GOT3 (cell line): ENCODE data around the gene IL15.
"Not testable (repeated sequence)": the region's sequence is repeated elsewhere in the genome, so short reads cannot be mapped to it uniquely, and the experiment has no call there.

Experiments used
- DNase-seq: peaks from one replicate; lab custom pipeline; 2025; ENCODE audit warnings: mixed read lengths; lab: John Stamatoyannopoulos, UW

IL15 gene

GRCh38 chr4:141646969-141647368, 10.6 kb downstream of the IL15 start:
- DNase-seq: no peak

- no peak for DNase-seq
Measured at GRCh38 chr4:141647966-141648365, 11.6 kb downstream of the IL15 start.

- DNase-seq: no peak
Measured at GRCh38 chr4:141652161-141652778, 15.9 kb downstream of the IL15 start.

GRCh38 chr4:141654098-141654497, 17.7 kb downstream of the IL15 start:
- DNase-seq: no peak

DNA sequence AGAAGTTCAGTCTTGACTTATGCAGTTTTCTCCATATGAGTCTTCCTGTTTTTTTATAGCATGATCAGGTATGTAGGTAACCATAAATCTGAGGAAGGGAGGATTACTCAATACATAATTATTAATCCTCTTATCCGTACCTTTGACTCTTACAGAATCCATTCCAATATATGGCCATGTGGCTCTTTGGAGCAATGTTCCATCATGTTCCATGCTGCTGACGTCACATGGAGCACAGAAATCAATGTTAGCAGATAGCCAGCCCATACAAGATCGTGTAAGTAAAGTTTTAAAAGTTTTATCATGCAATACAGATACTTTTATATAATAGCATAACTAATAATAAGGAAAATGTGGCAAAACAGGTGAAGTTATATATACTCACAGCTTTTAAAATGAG, 19.6 kb downstream of the IL15 start:
- no peak for DNase-seq

GRCh38 chr4:141657550-141658250, 21.3 kb downstream of the IL15 start:
- no peak for DNase-seq

DNA sequence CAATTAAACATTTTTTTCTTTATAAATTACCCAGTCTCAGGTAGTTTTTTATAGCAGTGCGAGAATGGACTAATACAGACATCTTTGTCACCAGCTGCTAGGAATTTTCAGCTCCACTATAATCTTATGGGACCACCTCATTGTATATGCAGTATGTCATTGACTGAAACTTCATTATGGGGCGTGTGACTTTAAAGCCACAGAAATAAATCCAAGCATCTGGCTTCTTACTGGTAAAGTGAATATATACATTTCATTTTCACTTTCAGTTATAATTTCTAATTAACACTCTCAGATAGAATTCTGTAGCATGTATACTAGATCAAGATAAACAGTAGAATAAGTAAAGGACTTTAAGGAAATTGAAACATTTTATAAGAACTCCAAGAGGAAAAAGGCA, 21.9 kb downstream of the IL15 start:
- DNase-seq: no peak

DNA sequence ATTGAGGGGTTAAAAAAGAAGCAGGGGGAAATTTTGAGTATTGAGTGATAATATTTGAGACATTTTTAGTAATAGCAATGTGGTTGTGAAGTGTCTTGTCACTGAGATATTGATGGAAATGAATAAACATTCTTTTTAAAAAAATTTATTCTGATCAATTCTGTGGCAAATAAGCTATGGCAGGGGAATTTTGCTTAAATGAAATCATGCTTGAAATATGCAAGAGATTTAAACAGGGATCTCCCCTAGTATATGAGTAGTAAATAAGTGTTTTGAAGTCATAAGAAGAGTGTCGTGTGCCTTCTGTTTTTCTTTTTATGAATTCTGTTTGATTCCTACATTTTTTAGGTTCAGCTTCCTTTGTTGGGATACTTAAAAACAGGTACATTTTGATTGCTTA, 23.2 kb downstream of the IL15 start:
- DNase-seq: no peak

- DNase-seq: no peak
Measured at GRCh38 chr4:141660880-141661279, 24.5 kb downstream of the IL15 start.

DNA sequence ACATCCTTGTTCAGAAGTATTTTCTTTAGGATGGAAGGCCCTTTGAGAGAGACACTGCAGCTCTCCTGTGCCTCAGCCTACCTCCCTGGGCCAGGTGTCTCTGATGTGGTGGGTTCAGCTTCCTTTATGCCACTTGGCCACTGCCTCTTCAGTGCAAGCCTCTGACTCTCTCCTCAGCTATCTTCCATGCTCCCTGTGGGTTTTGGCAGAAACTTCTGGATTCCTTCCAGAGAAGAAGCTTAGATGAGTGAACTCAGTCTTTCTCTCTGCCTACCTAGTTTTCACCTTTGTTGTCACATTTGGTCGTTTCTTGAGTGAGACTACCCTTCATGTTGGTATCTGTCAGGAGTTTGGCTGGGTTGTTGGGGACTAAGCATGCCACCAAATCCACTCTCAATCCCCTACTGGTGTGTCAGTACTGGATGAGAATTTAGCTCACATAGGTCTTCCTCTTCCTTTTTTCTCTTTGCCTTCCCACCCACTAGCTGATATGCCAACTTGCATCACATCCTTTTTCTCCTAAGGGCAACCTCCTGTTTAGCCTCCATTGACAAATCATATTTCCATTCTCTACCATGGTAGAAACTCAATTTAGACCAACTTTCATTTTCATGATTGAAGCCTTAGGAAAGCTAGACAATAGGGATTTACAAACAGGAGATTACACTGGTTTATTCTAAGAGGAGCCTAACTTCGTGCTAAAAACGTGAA, 32.0 kb downstream of the IL15 start:
- DNase-seq: no peak

DNA sequence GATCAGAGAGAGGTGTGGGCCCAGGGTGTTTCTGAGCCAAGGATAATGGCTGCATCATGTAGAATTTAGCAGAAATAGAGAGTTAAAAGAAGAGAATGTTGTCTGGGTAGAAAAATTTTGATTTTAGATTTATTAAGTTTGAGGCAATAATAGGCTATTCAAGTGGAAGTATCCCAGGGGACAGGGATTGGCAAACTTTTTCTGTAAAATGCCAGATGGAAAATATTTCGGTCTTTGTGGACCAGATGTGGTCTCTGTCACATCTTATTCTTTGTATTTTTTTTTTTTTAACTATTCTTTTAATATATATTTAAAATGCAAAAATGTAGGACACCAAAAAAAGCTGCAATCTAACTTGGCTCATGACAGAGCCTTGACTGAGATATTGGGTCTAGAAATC, 33.1 kb downstream of the IL15 start:
- DNase-seq: no peak

- DNase-seq: no peak
Measured at GRCh38 chr4:141675384-141675783, 39.0 kb downstream of the IL15 start.

- DNase-seq: no peak
Measured at GRCh38 chr4:141676087-141676670, 39.8 kb downstream of the IL15 start.

- DNase-seq: no peak
Measured at GRCh38 chr4:141680060-141680459, 43.7 kb downstream of the IL15 start.

GRCh38 chr4:141684785-141685184, 48.4 kb downstream of the IL15 start:
- no peak for DNase-seq

DNA sequence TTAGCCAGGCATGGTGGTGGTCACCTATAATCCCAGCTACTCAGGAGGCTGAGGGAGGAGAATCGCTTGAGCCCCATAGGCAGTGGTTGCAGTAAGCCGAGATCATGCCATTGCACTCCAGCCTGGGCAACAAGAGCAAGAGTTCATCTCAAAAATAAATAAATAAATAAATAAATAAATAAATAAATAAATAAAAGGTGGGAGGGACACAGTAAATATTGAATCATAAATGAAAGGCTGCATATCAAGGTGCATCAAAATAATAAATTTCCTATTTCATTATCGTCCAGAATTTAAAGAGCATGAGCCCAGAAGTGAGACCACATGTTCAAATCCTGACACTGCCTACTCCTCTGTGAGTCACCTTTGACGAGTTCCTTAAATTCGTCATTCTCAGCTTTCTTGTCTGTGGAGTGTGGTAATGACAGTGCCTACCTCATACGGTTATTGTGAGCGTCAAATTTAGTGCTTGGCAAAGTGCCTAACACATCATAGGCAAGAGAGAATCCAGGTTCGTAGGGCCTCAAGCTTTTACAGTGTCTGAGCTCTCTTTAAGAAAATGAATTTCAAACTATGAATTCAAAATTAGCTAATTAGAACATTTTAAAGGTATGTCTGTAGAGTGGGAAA, 49.9 kb downstream of the IL15 start:
- no peak for DNase-seq

DNA sequence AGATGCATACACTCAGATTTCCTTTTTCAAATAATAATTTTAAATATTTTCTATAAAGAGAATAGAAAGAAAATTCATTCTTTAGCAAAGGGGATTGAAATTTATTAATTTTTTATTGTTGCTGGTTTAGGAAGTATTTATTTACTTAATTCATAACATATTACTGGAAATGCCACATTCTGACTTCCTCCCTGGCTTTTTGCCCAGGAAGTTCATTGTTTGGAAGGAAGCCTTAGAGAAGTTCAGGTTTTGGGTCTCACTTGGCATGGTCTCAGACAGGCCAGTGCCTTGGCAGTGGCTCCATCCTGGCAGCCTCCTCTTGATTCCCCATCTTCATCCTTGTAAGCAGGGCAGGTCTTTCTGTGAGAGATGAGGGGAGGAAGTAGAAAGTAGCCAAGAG, 50.5 kb downstream of the IL15 start:
- no peak for DNase-seq

GRCh38 chr4:141689726-141690296, 53.4 kb downstream of the IL15 start:
- DNase-seq: not testable (repeated sequence)

DNA sequence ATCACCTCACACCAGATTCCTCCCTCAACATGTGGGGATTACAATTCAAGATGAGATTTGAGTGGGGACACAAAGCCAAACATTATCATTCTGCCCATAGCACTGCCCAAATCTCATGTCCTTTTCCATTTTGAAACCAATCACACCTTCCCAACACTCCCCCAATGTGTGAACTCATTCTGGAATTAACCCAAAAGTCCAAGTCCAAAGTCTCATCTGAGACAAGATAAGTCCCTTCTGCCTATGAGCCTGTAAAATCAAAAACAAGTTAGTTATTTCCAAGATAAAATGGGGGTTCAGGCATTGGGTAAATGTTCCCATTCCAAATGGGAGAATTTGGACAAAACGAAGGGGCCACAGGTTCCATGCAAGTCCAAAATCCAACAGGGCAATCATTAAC, 54.9 kb downstream of the IL15 start:
- not testable (repeated sequence) for DNase-seq

GRCh38 chr4:141692081-141692480, 55.7 kb downstream of the IL15 start:
- DNase-seq: no peak

DNA sequence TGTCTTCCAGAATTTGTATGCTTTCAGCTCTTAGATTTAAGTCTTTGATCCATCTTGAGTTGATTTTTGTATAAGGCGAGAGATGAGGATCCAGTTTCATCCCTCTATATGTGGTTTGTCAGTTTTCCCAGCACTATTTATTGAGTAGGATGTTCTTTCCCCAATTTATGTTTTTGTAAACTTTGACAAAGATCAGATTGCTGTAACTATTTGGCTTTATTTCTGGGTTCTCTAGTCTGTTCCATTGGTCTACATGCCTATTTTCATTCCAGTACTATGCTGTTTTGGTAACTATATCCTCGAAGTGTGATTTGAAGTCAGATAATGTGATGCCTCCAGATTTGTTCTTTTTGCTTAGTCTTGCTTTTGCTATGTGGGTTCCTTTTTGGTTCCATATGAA, 60.7 kb downstream of the IL15 start:
- DNase-seq: no peak
